Natural killer cell (primary cell): Measurements from ENCODE around the gene MTIF3. TPM values are rescaled to one million over a fixed set of nuclear protein-coding genes. Genes with fewer than 3 reads are reported as not detected.
A peak's percentile ranks its signal among the peaks of the same experiment; 100 is the strongest.

Experiments
- ATAC-seq, 3 donors: fragments of 150-1000 bp in 2 of 3; fragments of 200-7000 bp in 1 of 3; cut with Tn5 transposase; 1 replicate in 1 of 3; 2 replicates in 2 of 3; pipeline ENCODE4 v1.10.0; 2021; ENCODE audit warnings: mild to moderate bottlenecking in 2 of 3, moderate library complexity in 2 of 3
- DNase-seq, 2 donors: peaks; one replicate each; pipeline versions ENCODE4 v3.0.0 to v3.0.0-alpha.2; 2013 to 2021; ENCODE audit warnings: mixed read lengths in 1 of 2
- H3K27ac ChIP-seq: one replicate; pipeline ENCODE4 v1.5.1; 2013; ENCODE audit warnings: mild to moderate bottlenecking, low read length
- H3K27me3 ChIP-seq: one replicate; pipeline ENCODE4 v1.6.1; 2013; ENCODE audit warnings: low read length; ENCODE audit not compliant: control insufficient read depth, insufficient read depth
- H3K36me3 ChIP-seq: one replicate; pipeline ENCODE4 v1.6.1; 2013; ENCODE audit warnings: low read length; ENCODE audit not compliant: control insufficient read depth, insufficient read depth
- H3K4me1 ChIP-seq: one replicate; pipeline ENCODE4 v1.6.1; 2013; ENCODE audit warnings: low read length; ENCODE audit not compliant: control insufficient read depth, insufficient read depth
- H3K4me3 ChIP-seq: one replicate; pipeline ENCODE4 v1.5.1; 2013; ENCODE audit warnings: low read length
- H3K9me3 ChIP-seq: one replicate; pipeline ENCODE4 v1.6.1; 2013; ENCODE audit warnings: low read length; ENCODE audit not compliant: control insufficient read depth, insufficient read depth
- H3K27ac Mint-ChIP-seq, 2 donors: one replicate each; pipeline ENCODE4 v1.8.0; 2022; ENCODE audit warnings: mild to moderate bottlenecking in 2 of 2, mixed read lengths in 2 of 2, moderate library complexity in 1 of 2
- H3K27me3 Mint-ChIP-seq, 2 donors: one replicate each; pipeline ENCODE4 v1.8.0; 2022; ENCODE audit warnings: low read depth in 2 of 2, mixed read lengths in 2 of 2
- H3K36me3 Mint-ChIP-seq: one replicate; pipeline ENCODE4 v1.8.0; 2022; ENCODE audit warnings: mixed read lengths
- H3K4me1 Mint-ChIP-seq, 2 donors: one replicate each; pipeline ENCODE4 v1.8.0; 2022; ENCODE audit warnings: mixed read lengths in 2 of 2
- H3K4me3 Mint-ChIP-seq: one replicate; pipeline ENCODE4 v1.8.0; 2022; ENCODE audit warnings: mild to moderate bottlenecking, moderate library complexity, mixed read lengths
- H3K9me3 Mint-ChIP-seq, 2 donors: one replicate each; pipeline ENCODE4 v1.8.0; 2022; ENCODE audit warnings: mixed read lengths in 2 of 2
- CTCF ChIP-seq: fragments of 200-600 bp; IDR thresholded peaks from one replicate; pipeline ENCODE4 v1.8.0; 2022; ENCODE audit warnings: antibody characterized with exemption
- WGBS: methylation state at CpG from one replicate; pipeline ENCODE4 v1.1.7; 2013; ENCODE audit warnings: missing lambda C conversion rate; ENCODE audit not compliant: insufficient coverage; 5-methylcytosine and 5-hydroxymethylcytosine counted together
- intact Hi-C: fragments of 100-400 bp; cut with micrococcal nuclease; formaldehyde crosslinking; loops from one replicate; pipeline ENCODE4 v1.14.2; 2022
- total RNA-seq, 4 donors: library from RNA; stranded (reverse); fragments of 120-200 nt in 1 of 4; gene quantifications; one replicate each; pipeline versions ENCODE4 v1.2.3 to v1.2.4, GENCODE V29; 2013 to 2022

MTIF3 gene
- total RNA-seq, 3 donors from 2014 or later (not counting 1 experiment from before 2014, with no cell fraction given): 30.2 to 56.6 (median 36.8) TPM

DNA sequence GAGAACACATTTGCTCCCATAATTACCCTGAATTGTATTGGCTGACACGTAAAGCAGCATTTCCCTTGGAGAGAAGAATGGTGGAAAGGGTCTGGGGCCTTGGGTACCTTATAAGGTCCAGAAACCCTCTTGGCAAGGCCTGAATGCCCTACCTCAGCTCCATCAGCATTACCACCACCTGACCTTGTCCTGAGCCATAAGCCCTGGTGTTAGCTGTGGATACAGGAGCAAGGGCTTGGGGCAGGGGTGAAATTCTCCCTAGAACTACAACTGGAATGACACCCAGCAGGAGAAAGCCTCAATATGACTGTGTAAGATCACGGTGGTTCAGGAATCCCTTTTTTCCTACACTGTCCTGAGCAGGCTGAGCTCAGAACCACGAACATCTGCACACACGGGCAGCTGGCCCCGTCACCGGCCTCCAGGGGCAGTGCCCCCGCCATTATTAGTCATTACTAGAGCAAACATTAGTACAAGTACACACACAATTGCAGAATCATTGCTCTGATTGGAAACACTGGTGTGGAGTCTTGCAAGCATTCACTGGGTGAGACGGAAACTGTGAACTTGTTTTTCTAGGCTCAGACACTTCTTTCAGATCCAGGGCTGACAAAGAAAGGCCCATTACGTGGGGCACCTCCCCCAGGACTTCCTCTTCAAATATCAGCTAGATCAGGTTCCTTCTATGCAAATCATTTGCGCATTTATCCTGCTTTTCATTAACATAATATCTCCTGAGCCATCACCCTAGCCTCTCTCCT, 26.8 kb upstream of the MTIF3 start:
- Histone ChIP-seq H3K36me3 (no peaks in the 10 kb centered on the region), H3K4me3 (no peak overlapping the region), H3K4me1 (peaks cover 19% of the 10 kb centered on the region), H3K27me3 (no peaks in the 10 kb centered on the region), H3K27ac (no peak overlapping the region), H3K9me3 (peaks cover 5% of the 10 kb centered on the region)
- H3K4me3 Mint-ChIP-seq: no peak overlapping the region
- peaks cover 0 to 2% of the 10 kb centered on the region in 2 donors for H3K9me3 Mint-ChIP-seq
- intact Hi-C loops: no loop called here
- DNase-seq (peak in 1 of 2 donors; percentile 21), ATAC-seq (no peak)
- H3K27ac Mint-ChIP-seq: no peak overlapping the region
- peaks cover 0 to 8% of the 10 kb centered on the region in 2 donors for H3K27me3 Mint-ChIP-seq
- peaks cover 2% of the 10 kb centered on the region for H3K36me3 Mint-ChIP-seq
- WGBS: 50% methylated on average over 10 of the region's 10 CpGs
- no peak for TF ChIP-seq CTCF
- peaks cover 12 to 19% of the 10 kb centered on the region in 2 donors for H3K4me1 Mint-ChIP-seq

DNA sequence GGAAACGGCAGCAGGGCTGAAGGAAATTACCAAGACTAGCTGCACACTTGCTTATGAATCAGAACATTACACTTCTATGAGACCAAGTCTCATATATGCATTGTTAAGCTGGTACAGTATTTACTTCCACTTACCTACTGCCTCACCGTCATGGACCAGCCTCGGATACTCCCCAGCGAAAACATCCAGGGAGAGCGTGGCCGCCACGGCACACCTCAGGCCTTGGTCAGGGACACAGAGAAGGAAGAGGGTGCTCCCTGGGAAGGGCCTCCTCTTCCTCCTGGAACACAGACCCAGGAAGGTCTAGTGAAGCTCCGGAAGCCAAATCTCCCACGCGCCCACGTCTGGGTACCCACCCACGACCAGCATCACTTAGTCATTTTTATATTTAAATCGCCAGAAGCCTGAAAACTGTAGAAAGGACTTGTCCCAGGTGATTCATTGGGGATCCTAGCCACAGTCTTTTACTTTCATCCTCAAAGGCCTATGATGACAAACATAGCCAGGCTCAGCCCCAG, 24.4 kb upstream of the MTIF3 start:
- H3K4me1 ChIP-seq: peaks cover 20% of the 10 kb centered on the region
- no peak for TF ChIP-seq CTCF
- no peak overlapping the region for H3K27ac ChIP-seq
- H3K27me3 ChIP-seq: no peaks in the 10 kb centered on the region
- ATAC-seq (no peak), DNase-seq (no peak)
- H3K4me3 Mint-ChIP-seq: no peak overlapping the region
- no peak overlapping the region for H3K27ac Mint-ChIP-seq
- H3K9me3 ChIP-seq: no peaks in the 10 kb centered on the region
- no peaks in the 10 kb centered on the region for H3K36me3 ChIP-seq
- H3K9me3 Mint-ChIP-seq: no peaks in the 10 kb centered on the region
- WGBS: 96% methylated on average over 13 of the region's 13 CpGs
- intact Hi-C loops: no loop called here
- peaks cover 12 to 18% of the 10 kb centered on the region in 2 donors for H3K4me1 Mint-ChIP-seq
- H3K27me3 Mint-ChIP-seq: peaks cover 0 to 8% of the 10 kb centered on the region in 2 donors
- H3K4me3 ChIP-seq: no peak overlapping the region
- H3K36me3 Mint-ChIP-seq: no peaks in the 10 kb centered on the region

- Histone ChIP-seq H3K36me3 (no peaks in the 10 kb centered on the region), H3K9me3 (no peaks in the 10 kb centered on the region), H3K27me3 (no peaks in the 10 kb centered on the region), H3K27ac (no peak overlapping the region), H3K4me3 (no peak overlapping the region), H3K4me1 (peaks cover 20% of the 10 kb centered on the region)
- no peaks in the 10 kb centered on the region for H3K9me3 Mint-ChIP-seq
- peaks cover 12 to 18% of the 10 kb centered on the region in 2 donors for H3K4me1 Mint-ChIP-seq
- intact Hi-C loops: no loop called here
- H3K27ac Mint-ChIP-seq: peak overlapping the region; percentile 26 to 45
- H3K27me3 Mint-ChIP-seq: peaks cover 0 to 6% of the 10 kb centered on the region in 2 donors
- DNase-seq: peak in 1 of 2 donors; percentile 36
- H3K36me3 Mint-ChIP-seq: no peaks in the 10 kb centered on the region
- TF ChIP-seq CTCF: no peak
- ATAC-seq: peak; percentile 66 to 94 (median 66)
- no peak overlapping the region for H3K4me3 Mint-ChIP-seq
- 14% methylated on average over 3 of the region's 3 CpGs for WGBS
These were observed 22.6 kb upstream of the MTIF3 start for GRCh38 chr13:27472941-27473340.
